Daoy (cell line): ENCODE data around the gene ASB1. TPM values are rescaled to one million over a fixed set of nuclear protein-coding genes. Genes with fewer than 3 reads are reported as not detected.

Experiments
- DNase-seq: peaks from one replicate; pipeline ENCODE4 v3.0.0-alpha.2; 2015; ENCODE audit warnings: low read depth
- total RNA-seq: library from RNA; depleted of rRNA; stranded (reverse); fragments of >200 nt; shearing (Covaris generic); gene quantifications from 2 replicates; pipeline ENCODE4 v1.2.3, GENCODE V29; 2014

The ASB1 gene
- total RNA-seq, 1 experiment from 2014 or later = 33.7 TPM

DNA sequence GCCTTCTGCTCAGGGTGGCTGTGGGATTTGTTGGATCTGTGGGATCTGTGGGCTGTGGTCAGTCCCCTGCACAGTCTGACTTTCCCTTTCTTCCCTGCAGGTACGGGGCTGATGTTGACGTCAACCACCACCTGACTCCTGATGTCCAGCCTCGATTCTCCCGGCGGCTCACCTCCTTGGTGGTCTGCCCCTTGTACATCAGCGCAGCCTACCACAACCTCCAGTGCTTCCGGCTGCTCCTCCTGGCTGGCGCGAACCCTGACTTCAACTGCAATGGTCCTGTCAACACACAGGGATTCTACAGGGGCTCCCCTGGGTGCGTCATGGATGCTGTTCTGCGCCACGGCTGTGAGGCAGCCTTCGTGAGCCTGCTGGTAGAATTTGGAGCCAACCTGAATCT, 17.5 kb downstream of the ASB1 start:
- no peak for DNase-seq

DNA sequence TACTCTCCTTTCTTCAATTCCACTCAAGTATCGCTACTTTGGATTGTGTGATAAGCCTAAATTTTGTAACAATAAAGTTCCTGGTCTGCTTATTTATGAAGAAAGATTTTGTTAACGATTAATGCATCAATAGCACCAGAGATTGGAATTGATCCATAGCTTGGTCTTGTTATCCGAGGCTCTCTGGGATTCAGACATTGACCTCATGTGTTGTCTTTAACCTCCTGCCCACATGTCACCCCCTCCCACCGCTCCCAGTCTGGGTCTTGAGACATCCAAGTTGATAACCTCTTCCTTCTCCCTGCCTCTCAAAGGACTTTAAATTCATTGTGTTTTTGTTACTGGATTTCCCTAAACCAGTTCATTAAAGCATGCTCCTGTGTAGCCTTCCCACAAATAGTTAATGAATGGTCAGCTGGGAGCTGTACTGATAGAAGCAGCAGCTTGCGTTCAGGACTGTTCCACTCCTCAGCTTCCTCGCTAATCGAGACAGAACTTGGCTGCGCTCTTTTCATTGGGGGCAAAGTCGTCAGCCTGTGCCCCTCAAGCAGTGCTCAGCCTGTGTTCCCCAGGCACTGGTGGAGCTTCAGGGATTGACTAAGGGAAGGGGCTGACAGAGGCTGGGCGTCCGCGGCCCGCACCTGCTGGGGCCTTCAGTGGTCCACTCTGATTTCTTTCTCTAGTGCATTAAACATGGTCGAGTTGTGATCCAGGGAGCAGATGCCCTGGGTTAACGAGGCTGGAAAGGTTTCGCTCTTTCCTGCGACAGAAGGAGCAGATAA, 18.9 kb downstream of the ASB1 start:
- DNase-seq = no peak

DNA sequence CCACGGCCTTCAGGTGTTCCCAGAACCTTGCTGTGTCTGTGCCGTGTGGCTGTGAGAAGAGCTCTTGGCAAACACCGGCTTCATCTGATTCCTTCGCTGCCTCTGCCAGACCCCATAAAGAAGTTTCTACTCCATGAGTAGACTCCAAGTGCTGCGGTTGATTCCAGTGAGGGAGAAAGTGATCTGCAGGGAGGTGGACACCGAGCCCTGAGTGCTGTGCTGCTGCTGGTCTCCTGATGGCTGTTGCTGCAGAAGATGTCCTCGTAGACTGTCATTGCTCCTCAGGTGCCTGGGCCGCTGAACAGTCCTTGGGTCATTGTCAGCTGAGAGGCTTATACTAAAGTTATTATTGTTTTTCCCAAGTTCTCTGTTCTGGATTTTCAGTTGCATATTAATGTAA, 19.6 kb downstream of the ASB1 start:
- no peak for DNase-seq

DNA sequence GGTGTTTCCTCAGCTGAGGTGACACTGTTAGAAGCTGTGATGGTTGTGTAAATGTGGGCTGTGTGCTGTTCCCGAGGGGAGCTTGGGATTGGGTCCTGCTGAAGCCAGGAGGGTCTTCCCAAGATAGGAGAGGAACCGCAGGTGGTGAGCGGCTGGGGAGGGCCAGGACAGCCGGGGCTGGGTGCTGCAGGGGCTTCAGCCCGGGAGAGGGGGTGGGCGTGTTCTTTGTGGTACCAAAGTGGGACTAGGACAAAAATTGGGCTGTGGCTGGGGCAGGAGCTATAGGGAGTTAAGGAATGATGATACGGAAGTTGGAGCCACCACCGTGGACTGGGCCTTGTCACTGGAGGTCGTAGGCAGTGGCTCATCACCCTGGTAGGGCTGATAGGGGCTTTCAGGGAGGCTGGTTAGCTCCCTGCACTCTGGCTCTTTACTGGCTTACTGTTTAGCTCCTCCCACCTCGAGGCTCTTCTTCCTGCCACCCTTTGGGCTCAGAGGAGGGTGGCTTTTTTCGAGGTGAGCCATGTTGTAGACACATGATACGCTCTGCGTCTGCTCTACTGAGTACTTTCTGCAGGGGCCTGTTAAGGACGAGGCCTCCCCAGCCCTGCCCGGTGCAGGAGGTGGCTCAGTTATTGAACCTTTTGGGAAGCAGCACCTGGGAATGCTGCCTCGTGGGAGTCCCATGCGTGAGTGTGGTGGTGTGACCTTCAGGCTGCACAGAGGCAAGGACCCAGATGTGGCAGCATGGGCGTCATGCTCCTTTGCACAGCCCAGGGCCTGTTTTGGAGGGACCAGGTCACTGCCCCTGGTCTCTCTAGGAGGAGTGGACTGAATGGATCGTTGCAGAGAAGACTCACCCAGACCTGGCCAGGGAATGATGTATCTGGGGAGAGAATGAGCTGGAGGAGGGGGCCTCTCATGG, 21.6 kb downstream of the ASB1 start:
- no peak for DNase-seq

DNA sequence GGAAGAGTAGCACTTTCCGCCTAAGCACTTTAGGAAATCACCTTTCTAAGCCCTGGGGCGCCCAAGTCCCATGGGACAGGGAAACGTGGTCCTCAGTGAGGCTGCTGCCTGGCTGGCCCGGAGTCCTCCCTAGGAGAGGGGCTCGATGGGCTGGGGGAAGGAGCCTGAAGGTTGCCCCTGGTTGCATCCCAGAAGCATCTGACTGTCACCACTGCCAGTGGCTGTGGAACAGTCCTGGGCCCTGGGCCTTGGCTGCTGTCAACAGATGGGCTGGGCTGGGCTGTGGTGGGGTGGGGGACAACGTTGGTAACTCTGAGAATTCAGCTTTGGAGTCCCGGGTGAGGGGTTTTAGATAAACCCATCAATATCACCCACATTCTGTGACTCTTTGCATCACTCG, 22.5 kb downstream of the ASB1 start:
- DNase-seq = no peak

DNA sequence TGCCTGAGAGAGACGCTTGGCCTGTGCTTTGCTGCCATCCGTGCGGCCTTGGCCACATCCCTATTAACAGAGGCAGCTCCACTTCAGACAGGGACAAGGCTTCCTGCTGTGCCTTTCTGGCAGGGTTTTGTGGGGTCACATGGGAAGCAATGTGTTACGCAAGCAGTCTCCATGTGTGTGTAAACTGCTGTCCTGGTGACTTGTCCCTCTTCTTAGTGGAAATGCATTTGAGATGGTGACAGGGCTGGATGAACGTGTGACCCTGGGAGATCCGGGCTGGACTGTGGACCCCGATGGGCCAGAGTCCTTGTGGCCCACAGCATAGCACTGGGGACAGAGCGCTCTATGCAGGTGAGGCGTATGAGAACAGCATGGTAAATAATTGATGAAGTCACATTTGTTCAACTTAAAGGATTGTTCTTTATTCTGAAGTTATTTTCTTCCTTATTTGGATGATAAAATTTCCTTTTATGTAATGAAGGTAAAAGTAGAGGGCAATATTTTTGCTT, 23.2 kb downstream of the ASB1 start:
- DNase-seq = no peak

DNA sequence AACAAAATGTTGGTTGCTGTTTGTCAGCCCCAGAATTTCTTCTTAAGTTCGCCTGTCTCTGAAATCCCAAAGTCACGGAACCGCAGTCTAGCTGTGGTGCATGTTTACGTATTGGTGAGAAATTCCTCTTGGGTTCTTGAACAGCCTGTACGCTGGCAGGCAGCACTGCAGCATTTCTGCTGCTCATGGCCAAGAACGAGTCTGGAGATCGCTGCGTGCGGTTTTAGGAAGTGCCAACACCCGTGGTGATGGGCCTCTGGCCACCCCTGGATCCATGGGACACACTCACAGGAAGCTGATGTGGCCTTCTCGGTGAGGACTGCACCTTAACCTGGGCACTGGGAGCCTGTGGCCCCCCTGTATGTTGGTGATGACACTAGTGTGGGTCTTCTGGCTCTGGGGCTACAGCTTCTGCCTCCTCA, 23.7 kb downstream of the ASB1 start:
- DNase-seq = no peak

DNA sequence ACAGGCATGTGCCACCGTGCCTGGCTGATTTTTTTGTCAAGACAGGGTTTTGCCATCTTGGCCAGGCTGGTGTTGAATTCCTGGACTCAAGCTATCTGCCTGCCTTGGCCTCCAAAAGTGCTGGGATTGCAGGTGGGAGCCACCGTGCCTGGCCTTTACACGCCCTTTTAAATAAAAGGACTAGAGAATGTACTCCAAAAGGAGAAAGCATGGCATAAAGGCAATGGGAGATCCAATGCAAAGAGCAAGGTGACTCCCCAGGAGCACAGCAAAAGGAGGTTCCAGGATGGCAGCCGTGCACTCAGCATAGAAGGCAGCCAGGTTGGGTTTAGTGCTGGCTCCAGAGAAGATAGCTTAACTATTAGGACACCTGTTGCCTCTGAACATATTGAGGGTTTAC, 27.1 kb downstream of the ASB1 start:
- no peak for DNase-seq

DNA sequence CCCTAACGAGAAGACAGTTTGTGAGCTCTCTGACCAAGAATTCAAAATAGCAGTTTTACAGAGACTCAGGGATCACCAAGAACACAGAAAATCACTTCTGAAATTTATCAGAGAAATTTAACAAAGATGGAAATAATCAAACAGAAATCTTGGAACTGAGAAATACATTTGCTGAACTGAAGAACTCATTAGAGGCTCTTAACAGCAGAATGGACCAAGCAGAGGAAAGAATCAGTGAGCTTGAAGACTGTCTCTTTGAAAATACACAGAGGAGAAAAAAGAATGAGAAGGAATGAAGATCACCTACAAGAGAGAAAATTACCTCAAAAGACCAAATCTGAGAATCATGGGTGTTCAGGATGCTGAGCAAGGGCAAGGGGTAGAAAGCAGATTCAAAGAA, 29.7 kb downstream of the ASB1 start:
- no peak for DNase-seq

DNA sequence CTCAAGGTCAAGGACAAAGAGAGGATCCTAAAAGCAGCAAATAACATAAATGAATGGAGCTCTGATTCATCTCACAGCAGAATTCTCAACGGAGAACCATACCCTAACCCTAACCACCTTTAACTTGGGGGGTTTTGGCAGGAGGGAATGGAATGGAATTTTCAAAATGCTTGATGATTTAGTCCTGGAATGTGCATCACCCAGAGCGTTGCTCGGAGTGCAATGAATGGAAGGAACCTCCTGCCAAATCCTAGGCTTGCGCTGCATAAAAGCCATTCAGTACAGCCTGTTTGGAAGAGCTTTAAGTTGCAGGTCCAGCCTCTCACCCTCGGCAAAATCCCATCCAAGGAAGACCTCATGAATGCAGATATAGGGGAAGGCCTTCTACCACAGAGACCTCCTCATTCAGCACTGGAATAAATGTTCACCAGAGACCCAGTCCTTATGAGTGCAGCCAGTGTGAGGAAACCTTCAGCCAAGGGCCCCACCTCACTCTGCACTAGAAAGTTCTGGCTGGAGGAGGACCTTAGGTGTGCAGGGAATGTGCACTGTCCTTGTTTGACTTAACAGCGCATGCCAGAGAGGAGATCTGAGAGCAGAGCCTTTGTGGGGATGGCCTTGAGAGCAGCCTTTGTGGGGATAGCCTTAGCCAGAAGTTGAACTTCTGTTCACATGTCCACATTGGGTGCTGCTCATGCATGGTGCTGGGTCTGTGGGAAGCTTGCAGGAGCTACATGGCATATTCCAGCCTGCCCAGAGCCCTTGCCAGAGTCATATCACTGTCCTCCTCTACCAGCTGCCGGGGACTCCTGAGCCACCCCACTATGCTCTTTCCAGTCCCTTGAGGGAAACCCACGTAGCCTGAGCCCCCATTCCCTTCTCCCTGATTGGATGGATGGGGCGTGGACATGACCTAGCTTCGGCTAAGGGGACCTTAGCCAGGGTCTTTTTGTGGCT, 30.5 kb downstream of the ASB1 start:
- DNase-seq = no peak

DNA sequence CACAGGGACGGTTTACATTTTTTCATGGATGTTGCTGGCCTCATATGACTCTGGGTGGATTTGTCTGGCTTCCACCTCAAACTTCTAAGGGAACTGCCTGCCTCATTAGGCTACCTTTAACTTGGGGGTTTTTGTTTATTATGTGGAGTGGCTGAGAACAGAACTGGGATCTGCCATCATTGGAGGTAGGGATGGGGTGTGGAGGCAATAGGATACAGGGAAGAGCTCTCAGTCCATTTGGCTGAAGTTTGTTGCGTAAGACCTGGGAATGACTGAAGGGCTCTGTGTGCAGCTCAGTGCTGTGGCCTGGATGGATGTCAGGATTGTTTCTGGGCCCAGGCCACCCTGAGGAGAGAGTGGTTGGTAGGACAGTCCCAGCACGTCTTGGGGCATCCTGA, 31.2 kb downstream of the ASB1 start:
- DNase-seq = no peak

DNA sequence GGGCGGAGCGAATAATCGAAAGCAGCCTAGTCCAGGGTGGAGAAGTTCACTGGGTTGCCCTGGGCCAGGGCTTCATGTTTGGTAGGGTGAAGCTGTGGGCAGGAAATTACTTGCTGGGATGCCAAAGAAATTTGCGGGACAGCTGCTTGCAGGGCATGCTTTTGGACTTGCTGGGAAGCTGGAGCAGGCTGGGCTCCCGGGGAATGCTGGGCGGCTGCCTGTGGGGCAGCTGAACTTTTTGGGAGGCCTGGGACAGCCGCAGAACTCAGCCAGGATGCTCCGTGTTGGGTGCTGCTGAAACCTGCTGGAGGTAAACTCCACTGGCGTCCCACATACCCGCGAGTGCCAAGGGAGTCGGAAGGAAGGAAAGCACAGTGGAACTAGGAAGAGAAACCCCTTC, 31.9 kb downstream of the ASB1 start:
- DNase-seq = no peak

DNA sequence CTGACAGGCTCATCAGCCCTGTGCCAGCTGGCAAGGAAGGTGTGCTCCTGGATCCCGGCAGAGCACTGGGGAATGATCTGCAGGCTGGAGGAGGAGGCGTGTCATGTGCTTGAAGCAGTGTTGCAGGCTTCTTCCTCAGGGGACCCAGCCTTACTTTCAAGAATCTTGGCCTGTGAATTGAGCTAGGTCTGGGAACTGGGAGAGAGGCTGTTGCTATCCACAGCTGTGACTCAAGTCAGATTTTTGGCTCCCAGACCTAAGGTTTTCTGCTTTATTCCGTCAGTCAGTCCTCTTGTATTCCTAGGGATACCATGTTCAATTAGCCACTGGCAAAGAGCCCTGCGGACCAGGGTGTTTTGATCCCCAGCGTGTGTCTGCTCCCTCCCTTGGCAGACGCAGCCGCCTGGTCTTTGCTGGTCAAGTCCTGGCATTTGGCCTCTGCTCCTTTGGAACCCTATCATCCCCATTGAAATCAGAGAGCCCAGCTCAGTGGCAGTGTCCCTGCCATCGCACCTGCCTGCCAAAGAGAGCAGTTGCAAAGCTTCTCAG, 32.4 kb downstream of the ASB1 start:
- DNase-seq = no peak

DNA sequence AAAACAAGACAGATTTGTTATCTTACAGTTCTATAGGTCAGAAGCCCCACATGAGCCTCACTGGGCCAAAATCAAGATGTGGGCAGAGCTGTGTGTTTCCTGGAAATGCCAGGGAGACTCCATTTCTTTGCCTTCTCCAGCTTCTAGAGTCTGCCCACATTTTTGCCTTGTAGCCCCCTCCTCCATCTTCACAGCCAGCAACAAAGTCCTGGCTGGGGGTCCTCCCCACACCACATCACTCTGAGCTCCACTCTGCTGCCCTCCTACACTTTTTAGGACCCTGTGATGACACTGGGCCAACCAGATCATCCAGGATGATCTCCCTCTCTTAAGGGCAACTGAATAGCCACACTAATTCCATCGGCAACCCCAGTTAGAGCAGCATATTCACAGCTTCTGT, 34.3 kb downstream of the ASB1 start:
- DNase-seq = no peak

DNA sequence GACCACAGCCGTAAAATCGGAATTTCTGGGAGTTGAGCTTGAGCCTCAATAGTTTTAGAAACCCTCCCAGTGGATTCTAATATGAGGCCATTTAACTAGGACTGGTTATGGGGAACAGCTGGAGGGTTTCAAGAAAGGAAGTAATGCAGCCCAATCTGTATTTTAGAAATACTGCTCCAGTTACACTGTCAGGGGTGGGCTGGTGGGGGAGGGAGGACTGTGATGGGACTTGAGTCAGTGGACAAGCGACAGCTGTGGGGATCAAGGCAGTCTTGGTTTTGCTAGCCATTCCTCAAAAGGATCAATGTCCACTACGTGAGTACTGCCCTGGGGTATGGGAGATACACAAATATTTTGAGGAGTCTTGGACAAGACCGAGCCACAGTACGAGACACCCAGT, 34.8 kb downstream of the ASB1 start:
- no peak for DNase-seq

DNA sequence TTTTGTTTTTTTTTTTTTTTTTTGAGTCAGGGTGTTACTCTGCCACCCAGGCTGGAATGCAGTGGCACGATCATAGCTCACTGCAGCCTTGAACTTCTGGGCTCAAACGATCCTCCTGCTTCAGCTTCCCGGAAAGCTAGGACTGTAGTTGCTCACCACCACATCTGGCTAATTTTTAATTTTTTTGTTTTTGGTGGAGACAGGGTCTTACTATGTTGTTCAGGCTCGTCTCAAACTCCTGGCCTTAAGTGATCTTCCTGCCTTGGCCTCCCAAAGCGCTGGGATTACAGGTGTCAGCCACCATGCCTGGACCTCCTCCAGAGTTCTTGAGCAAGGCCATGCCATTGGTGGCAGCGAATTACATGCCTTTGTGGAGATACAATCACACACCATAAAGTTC, 35.2 kb downstream of the ASB1 start:
- no peak for DNase-seq

DNA sequence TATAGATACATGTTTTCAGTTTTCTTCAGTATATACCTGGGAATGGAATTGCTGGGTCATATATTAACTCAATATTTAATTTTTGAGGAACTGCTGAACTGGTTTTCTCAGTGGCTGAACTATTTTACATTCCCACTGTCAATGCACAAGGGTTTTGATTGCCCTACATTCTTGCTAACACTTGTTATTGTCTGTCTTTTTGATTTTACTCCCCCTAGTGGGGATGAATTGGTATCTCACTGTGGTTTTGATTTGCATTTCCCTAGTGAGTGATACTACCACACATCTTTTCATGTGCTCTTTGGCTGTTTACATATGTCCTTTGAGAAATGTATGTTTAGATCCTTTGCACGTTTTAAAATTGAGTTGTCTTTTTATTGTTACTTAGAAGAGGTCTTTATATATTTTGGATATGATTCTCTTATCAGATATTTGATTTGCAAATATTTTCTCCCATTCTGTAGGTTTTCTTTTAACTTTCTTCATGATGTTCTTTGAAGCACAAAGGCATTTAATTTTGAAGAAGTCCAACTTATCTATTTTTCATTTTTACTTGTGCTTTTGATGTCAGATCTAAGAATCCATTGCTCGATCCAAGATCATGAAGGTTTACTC, 36.2 kb downstream of the ASB1 start:
- peak; percentile 28 for DNase-seq

DNA sequence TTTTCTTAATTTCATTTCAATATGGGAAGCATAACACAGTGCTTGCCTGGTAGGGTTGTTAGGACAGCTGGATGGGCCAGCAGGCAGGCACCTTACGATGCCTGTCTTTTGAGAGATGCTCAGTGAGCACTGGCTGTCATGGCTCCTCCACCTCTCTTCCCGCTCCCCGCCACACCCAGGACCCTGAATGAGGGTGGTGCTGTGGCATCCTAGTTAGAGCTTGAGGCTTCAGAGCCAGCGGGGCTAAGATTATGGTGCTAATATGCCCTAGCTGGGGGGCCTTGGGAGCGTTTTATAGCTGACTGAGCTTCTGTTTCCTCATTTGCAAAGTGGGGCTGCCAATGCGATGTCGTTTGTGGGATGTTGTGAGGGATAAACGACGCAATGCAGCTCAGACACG, 37.7 kb downstream of the ASB1 start:
- no peak for DNase-seq

DNA sequence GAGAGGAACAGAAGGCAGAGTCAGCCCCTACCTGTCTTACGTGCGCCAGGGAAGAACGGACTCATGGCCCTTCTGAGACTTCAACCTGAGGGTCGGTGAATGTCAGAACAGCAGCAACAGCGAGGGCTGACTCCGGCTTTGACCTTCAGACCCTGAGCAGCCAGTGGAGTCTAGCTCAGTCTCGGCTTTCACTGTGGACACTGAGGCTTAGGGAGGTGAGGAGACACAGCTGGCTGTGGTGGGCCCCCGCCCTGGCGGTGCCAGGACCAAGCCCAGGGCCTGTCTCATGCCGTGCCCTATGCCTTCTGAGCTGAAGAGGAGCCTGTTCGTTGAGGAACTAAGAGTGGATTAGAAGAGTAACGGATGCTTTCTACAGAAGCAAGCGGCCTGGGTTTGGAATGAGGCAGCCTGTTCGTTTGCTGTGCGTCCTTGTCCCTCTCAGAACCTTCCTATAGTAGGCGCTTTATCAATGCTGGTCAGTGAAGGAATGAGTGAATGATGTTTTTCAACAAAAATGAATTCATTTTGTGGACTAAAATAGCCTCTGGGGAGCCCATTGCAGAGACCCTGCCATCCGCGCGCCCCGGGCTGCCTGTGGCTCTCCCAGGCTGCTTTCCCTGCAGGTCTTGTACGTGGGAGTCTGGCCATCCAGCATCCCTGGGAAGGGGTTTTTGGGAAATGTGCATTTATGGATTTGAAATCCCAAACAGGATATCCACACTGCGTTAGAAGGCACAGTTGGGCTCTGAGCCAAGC, 38.9 kb downstream of the ASB1 start:
- no peak for DNase-seq

DNA sequence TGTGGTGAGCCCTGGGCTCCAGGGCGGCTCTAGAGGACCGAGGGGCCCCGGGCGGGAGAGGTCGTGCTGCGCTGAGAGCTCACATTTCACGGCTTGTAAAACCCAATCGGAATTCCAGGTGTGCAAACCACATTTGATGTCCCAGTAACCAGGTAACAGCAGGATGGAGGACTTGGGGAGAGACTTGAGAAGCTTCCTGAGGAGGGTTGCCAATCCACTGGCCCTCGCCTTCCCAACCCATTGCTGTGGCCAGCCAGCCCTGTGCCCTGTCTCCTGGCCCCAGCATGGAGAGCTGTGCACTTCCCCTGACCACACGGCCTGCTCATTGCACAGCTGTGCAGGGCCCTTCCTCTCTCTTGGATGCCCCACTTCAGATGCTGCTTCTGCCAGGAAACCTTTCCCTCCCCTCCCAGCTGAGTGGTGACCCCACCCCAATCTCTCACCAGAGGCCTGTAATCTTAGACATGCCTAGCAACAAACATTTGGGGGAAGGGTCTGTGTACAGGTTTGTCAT, 39.6 kb downstream of the ASB1 start:
- DNase-seq = no peak
